ENCODE measurements around the gene SLC29A3. TPM values are rescaled to one million over a fixed set of nuclear protein-coding genes. Genes with fewer than 3 reads are reported as not detected.

Gene SLC29A3
- total RNA-seq, 1 experiment from 2014 or later: 9.2 TPM

- Histone ChIP-seq H3T11ph (ENCODE audit: low read length) (no peak overlapping the region), H3K4ac (ENCODE audit: low read depth, low read length) (no peak overlapping the region), H3K79me2 (ENCODE audit: insufficient read depth, low read length) (no peaks in the 10 kb centered on the region), H2AK5ac (ENCODE audit: insufficient read length, low read length) (no peak overlapping the region), H3K23ac (ENCODE audit: insufficient read length, low read depth, low read length) (no peak overlapping the region), H3K56ac (ENCODE audit: insufficient read length, low read depth, low read length) (no peak overlapping the region), H3K4me1 (ENCODE audit: insufficient read depth, low read length) (no peaks in the 10 kb centered on the region), H3K23me2 (ENCODE audit: insufficient read length, low read depth, low read length, poor library complexity, severe bottlenecking) (no peaks in the 10 kb centered on the region), H2AFZ (ENCODE audit: low read length) (no peak overlapping the region), H2BK5ac (ENCODE audit: insufficient read length, low read length) (no peak overlapping the region), H4K5ac (ENCODE audit: insufficient read length, low read depth, low read length) (no peak overlapping the region), H2BK12ac (ENCODE audit: insufficient read length, low read depth, low read length) (no peak overlapping the region), H2BK120ac (ENCODE audit: low read depth, low read length, poor library complexity, severe bottlenecking) (no peak overlapping the region), H3K14ac (ENCODE audit: insufficient read depth, low read length) (no peak overlapping the region), H4K91ac (ENCODE audit: insufficient read length, low read depth, low read length) (no peak overlapping the region), H3K27me3 (ENCODE audit: insufficient read depth, low read length) (no peaks in the 10 kb centered on the region), H2BK15ac (ENCODE audit: low read depth, low read length) (no peak overlapping the region), H3K9me3 (ENCODE audit: control insufficient read depth, low read depth, low read length) (no peaks in the 10 kb centered on the region), H3K79me1 (ENCODE audit: insufficient read depth, low read depth, low read length, poor library complexity, severe bottlenecking) (no peaks in the 10 kb centered on the region), H4K20me1 (ENCODE audit: control insufficient read depth, insufficient read depth, insufficient read length) (no peaks in the 10 kb centered on the region), H4K8ac (replicated peaks; ENCODE audit: insufficient read length, low read depth, low read length) (no peak overlapping the region), H3K18ac (ENCODE audit: insufficient read length, low read depth, low read length) (no peak overlapping the region), H3K27ac (ENCODE audit: insufficient read length, low read depth, low read length) (no peak overlapping the region), H2BK20ac (ENCODE audit: low read depth, low read length, poor library complexity, severe bottlenecking) (no peak overlapping the region), H3K4me2 (ENCODE audit: insufficient read depth, insufficient read length, low read length) (no peak overlapping the region), H3K9ac (ENCODE audit: extremely low read depth, insufficient read length, low read length) (no peak overlapping the region)
- Mint-ChIP-seq H3K9me3 (no peaks in the 10 kb centered on the region), H3K4me1 (peaks cover 9 to 13% of the 10 kb centered on the region in 2 experiments), H3K27ac (no peak overlapping the region), H3K4me3 (no peak overlapping the region), H3K27me3 (ENCODE audit: low read depth) (no peaks in the 10 kb centered on the region; the same call in 1 of the 2 replicates), H3K36me3 (ENCODE audit: insufficient read depth in 1 of 3, low read depth in 3 of 3) (peaks cover 21 to 62% (median 43%) of the 10 kb centered on the region in 3 experiments)
- no peak for DNase-seq
- TF ChIP-seq, protein P1, sequence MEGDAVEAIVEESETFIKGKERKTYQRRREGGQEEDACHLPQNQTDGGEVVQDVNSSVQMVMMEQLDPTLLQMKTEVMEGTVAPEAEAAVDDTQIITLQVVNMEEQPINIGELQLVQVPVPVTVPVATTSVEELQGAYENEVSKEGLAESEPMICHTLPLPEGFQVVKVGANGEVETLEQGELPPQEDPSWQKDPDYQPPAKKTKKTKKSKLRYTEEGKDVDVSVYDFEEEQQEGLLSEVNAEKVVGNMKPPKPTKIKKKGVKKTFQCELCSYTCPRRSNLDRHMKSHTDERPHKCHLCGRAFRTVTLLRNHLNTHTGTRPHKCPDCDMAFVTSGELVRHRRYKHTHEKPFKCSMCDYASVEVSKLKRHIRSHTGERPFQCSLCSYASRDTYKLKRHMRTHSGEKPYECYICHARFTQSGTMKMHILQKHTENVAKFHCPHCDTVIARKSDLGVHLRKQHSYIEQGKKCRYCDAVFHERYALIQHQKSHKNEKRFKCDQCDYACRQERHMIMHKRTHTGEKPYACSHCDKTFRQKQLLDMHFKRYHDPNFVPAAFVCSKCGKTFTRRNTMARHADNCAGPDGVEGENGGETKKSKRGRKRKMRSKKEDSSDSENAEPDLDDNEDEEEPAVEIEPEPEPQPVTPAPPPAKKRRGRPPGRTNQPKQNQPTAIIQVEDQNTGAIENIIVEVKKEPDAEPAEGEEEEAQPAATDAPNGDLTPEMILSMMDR (conservative IDR thresholded peaks at IDR 0.05): no peak
- WGBS (ENCODE audit: extremely low coverage, insufficient read length, low lambda C conversion rate): no CpG with 5 or more reads among the region's 14 CpGs
Measured at GRCh38 chr10:71287456-71287855, 31.6 kb upstream of the SLC29A3 start.

All from H9 (cell line).